HepG2 (cell line): ENCODE results near the gene EFNA3. TPM values are rescaled to one million over a fixed set of nuclear protein-coding genes. Genes with fewer than 3 reads are reported as not detected.
A peak's percentile ranks its signal among the peaks of the same experiment; 100 is the strongest.

Experiments used
- ATF5 ChIP-seq: sonication (generic); formaldehyde crosslinking; IDR thresholded peaks from 2 replicates; pipeline ENCODE4 v1.4.0; 2020; ENCODE audit warnings: mild to moderate bottlenecking, low read depth, missing genetic modification reagents
- ETS1 ChIP-seq: sonication (generic); formaldehyde crosslinking; IDR thresholded peaks from 2 replicates; pipeline ENCODE4 v1.4.0; 2020; ENCODE audit warnings: missing genetic modification reagents
- FOXO4 ChIP-seq: sonication (generic); formaldehyde crosslinking; conservative IDR thresholded peaks from 2 replicates; pipeline ENCODE4 v1.8.1; 2023; ENCODE audit warnings: missing genetic modification reagents
- GABPA ChIP-seq, 2 experiments: IDR thresholded peaks; 2 replicates each; pipeline ENCODE4 v1.6.1; 2011 to 2016; ENCODE audit warnings: low read depth in 2 of 2, low read length in 1 of 2, missing biosample characterization in 1 of 2, missing genetic modification characterization in 1 of 2
- HDAC1 ChIP-seq: sonication (generic); formaldehyde crosslinking; IDR thresholded peaks from 2 replicates; pipeline ENCODE4 v1.5.1; 2020; ENCODE audit warnings: mild to moderate bottlenecking, missing genetic modification reagents
- KDM2A ChIP-seq: sonication (generic); formaldehyde crosslinking; IDR thresholded peaks from 2 replicates; pipeline ENCODE4 v1.4.0; 2020; ENCODE audit warnings: low read depth, missing genetic modification reagents, borderline replicate concordance
- KLF13 ChIP-seq: sonication (generic); formaldehyde crosslinking; IDR thresholded peaks from 2 replicates; pipeline ENCODE4 v1.4.0; 2020; ENCODE audit warnings: mild to moderate bottlenecking, missing genetic modification reagents
- MLX ChIP-seq: IDR thresholded peaks from 2 replicates; pipeline ENCODE4 v1.6.1; 2016
- MTF2 ChIP-seq: sonication (generic); formaldehyde crosslinking; IDR thresholded peaks from 2 replicates; pipeline ENCODE4 v1.5.0; 2020; ENCODE audit warnings: missing genetic modification reagents, borderline replicate concordance
- NBN ChIP-seq: fragments of 450-650 bp; conservative IDR thresholded peaks from 2 replicates; pipeline ENCODE4 v1.6.1; 2017
- NFKBIZ ChIP-seq: IDR thresholded peaks from 2 replicates; pipeline ENCODE4 v1.6.1; 2018; ENCODE audit warnings: missing genetic modification reagents, missing compliant biosample characterization
- REXO4 ChIP-seq: sonication (generic); formaldehyde crosslinking; IDR thresholded peaks from 2 replicates; pipeline ENCODE4 v1.8.0; 2022; ENCODE audit warnings: missing genetic modification reagents, mild to moderate bottlenecking, borderline replicate concordance
- RXRA ChIP-seq: sonication (generic); formaldehyde crosslinking; IDR thresholded peaks from 2 replicates; pipeline ENCODE4 v1.5.1; 2020; ENCODE audit warnings: missing genetic modification reagents
- SAP130 ChIP-seq: IDR thresholded peaks from 2 replicates; pipeline ENCODE4 v1.6.1; 2016; ENCODE audit warnings: low read depth
- SP5 ChIP-seq: IDR thresholded peaks from 2 replicates; pipeline ENCODE4 v1.6.1; 2016; ENCODE audit warnings: low read depth, borderline replicate concordance
- SPEN ChIP-seq: sonication (generic); formaldehyde crosslinking; IDR thresholded peaks from 2 replicates; pipeline ENCODE4 v1.5.1; 2020; ENCODE audit warnings: low read depth, mild to moderate bottlenecking, missing genetic modification reagents
- TOPORS ChIP-seq: sonication (generic); formaldehyde crosslinking; IDR thresholded peaks from 2 replicates; pipeline ENCODE4 v1.8.0; 2023; ENCODE audit warnings: mild to moderate bottlenecking, missing genetic modification reagents
- U2AF2 ChIP-seq: fragments of 200-400 bp; formaldehyde crosslinking; IDR thresholded peaks from 2 replicates; pipeline ENCODE4 v1.6.1; 2017; ENCODE audit warnings: low read depth, mild to moderate bottlenecking, low read length
- YEATS2 ChIP-seq: sonication (generic); formaldehyde crosslinking; IDR thresholded peaks from 2 replicates; pipeline ENCODE4 v1.4.0; 2020; ENCODE audit warnings: missing genetic modification reagents, borderline replicate concordance
- ZBTB20 ChIP-seq: sonication (generic); formaldehyde crosslinking; IDR thresholded peaks from 2 replicates; pipeline ENCODE4 v1.8.1; 2023; ENCODE audit warnings: missing genetic modification reagents, low read depth, mild to moderate bottlenecking, borderline replicate concordance
- ZFP37 ChIP-seq: sonication (generic); formaldehyde crosslinking; IDR thresholded peaks from 2 replicates; pipeline ENCODE4 v1.4.0; 2020; ENCODE audit warnings: missing genetic modification reagents, borderline replicate concordance
- ZKSCAN5 ChIP-seq: sonication (generic); formaldehyde crosslinking; IDR thresholded peaks from 2 replicates; pipeline ENCODE4 v1.5.1; 2020; ENCODE audit warnings: mild to moderate bottlenecking, missing genetic modification reagents
- ZNF30 ChIP-seq: sonication (generic); formaldehyde crosslinking; IDR thresholded peaks from 2 replicates; pipeline ENCODE4 v1.5.0; 2020; ENCODE audit warnings: mild to moderate bottlenecking, missing genetic modification reagents
- ZNF543 ChIP-seq: sonication (generic); formaldehyde crosslinking; IDR thresholded peaks from 2 replicates; pipeline ENCODE4 v1.4.0; 2020; ENCODE audit warnings: mild to moderate bottlenecking, missing genetic modification reagents
- ZNF616 ChIP-seq: sonication (generic); formaldehyde crosslinking; IDR thresholded peaks from 2 replicates; pipeline ENCODE4 v1.5.0; 2020; ENCODE audit warnings: low read depth, mild to moderate bottlenecking, missing genetic modification reagents
- ZNF703 ChIP-seq: sonication (generic); formaldehyde crosslinking; IDR thresholded peaks from 2 replicates; pipeline ENCODE4 v1.5.1; 2020; ENCODE audit warnings: missing genetic modification reagents, mild to moderate bottlenecking, moderate library complexity, borderline replicate concordance
- ZNF720 ChIP-seq: sonication (generic); formaldehyde crosslinking; IDR thresholded peaks from 2 replicates; pipeline ENCODE4 v1.4.0; 2020; ENCODE audit warnings: missing genetic modification reagents
- polyA plus RNA-seq, 8 experiments: library from polyadenylated mRNA; depleted of rRNA in 3 of 8; stranded (reverse) in 7 of 8; unstranded in 1 of 8; fragments of >200 nt; fragmentation: Illumina TruSeq in 4 of 8; extraction: Trizol in 4 of 8; gene quantifications; 2 replicates each; pipeline versions ENCODE4 v1.2.1 to v1.2.3, GENCODE V29; 2011 to 2016; ENCODE audit warnings: low read depth in 4 of 8, missing spikeins in 1 of 8, mixed read lengths in 1 of 8; ENCODE audit not compliant: insufficient read depth in 1 of 8
- total RNA-seq, 5 experiments: library from RNA; depleted of rRNA; stranded (reverse); fragments of >200 nt; fragmentation: Illumina TruSeq; extraction: Trizol; gene quantifications; 2 replicates each; pipeline ENCODE4 v1.2.3, GENCODE V29; 2016; ENCODE audit warnings: low read depth in 1 of 5

Gene EFNA3
- total and polyA plus RNA-seq, 2 of the 13 experiments (the other 11 are each of a cell fraction or from before 2014, with no cell fraction given) = 1.0 to 5.7 TPM

- no peak for TF ChIP-seq ATF5 (CRISPR knock-in tag)
- no peak for TF ChIP-seq GABPA (IDR thresholded peaks at IDR 0.05; ENCODE audit: low read depth, low read length)
- TF ChIP-seq GABPA (CRISPR knock-in tag; IDR thresholded peaks at IDR 0.05; ENCODE audit: low read depth) = no peak
- TF ChIP-seq KLF13 (CRISPR knock-in tag) = no peak
- peak; percentile 56; the same call in 1 of the 2 replicates for TF ChIP-seq ZNF543 (CRISPR knock-in tag)
- TF ChIP-seq NBN = no peak
- TF ChIP-seq ZFP37 (CRISPR knock-in tag) = peak; percentile 61; the same call in 1 of the 2 replicates
- TF ChIP-seq TOPORS (CRISPR knock-in tag) = no peak; the same call in none of the 2 replicates
- 0 out of 2 replicates have a peak, but pooled peaks have one; percentile 29 for TF ChIP-seq ETS1 (CRISPR knock-in tag)
- TF ChIP-seq ZNF703 (CRISPR knock-in tag) = peak; percentile 89
- TF ChIP-seq ZNF30 (CRISPR knock-in tag) = no peak
- no peak for TF ChIP-seq MTF2 (CRISPR knock-in tag)
- TF ChIP-seq FOXO4 (CRISPR knock-in tag) = no peak
- peak; percentile 78; the same call in 1 of the 2 replicates for TF ChIP-seq YEATS2 (CRISPR knock-in tag)
- peak; percentile 95 for TF ChIP-seq NFKBIZ
- no peak for TF ChIP-seq ZKSCAN5 (CRISPR knock-in tag)
- TF ChIP-seq RXRA (CRISPR knock-in tag) = peak; percentile 91
- peak; percentile 83; the same call in 1 of the 2 replicates for TF ChIP-seq ZBTB20 (CRISPR knock-in tag)
- peak; percentile 89 for TF ChIP-seq SPEN (CRISPR knock-in tag)
- TF ChIP-seq U2AF2 = 0 out of 2 replicates have a peak, but pooled peaks have one; percentile 22
- peak; percentile 14; the same call in 1 of the 2 replicates for TF ChIP-seq ZNF616 (CRISPR knock-in tag)
- TF ChIP-seq KDM2A = peak; percentile 45; the same call in 1 of the 2 replicates
- TF ChIP-seq SAP130 (CRISPR knock-in tag) = peak; percentile 98
- TF ChIP-seq HDAC1 = peak; percentile 95
- TF ChIP-seq SP5 (CRISPR knock-in tag) = peak; percentile 100
- no peak for TF ChIP-seq ZNF720 (CRISPR knock-in tag)
- no peak for TF ChIP-seq REXO4 (CRISPR knock-in tag)
- TF ChIP-seq MLX = peak; percentile 91; the same call in 1 of the 2 replicates
These were observed 48.7 kb downstream of the EFNA3 start, which contains the start of gene EFNA1 (continued) for GRCh38 chr1:155127105-155127966.
